GM19372 (cell line): ENCODE data around the gene AKAP7.

Experiments used
- ATAC-seq: cut with Tn5 transposase; IDR thresholded peaks from one replicate; pipeline ENCODE4 v1.9.1; 2021; ENCODE audit warnings: mild to moderate bottlenecking, low read depth, moderate library complexity; ENCODE audit not compliant: unreplicated experiment

Gene AKAP7

GRCh38 chr6:131132360-131132759, 2.9 kb upstream of the AKAP7 start:
- no peak for ATAC-seq

GRCh38 chr6:131134220-131134979, 867 bp upstream of the AKAP7 start:
- no peak for ATAC-seq

DNA sequence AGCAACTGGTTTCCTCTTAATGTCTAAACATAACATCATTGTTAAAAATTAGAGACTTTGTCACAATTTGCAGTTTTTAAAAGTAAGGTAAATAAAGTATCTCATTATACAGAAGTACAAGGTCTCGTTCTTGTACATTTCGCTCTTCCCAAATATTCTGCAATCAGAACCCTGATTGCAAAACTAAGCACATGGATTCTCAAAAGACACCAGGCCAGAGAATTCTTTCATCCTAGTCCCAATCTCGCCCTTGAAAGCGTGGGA, 355 bp upstream of the AKAP7 start:
- no peak for ATAC-seq

DNA sequence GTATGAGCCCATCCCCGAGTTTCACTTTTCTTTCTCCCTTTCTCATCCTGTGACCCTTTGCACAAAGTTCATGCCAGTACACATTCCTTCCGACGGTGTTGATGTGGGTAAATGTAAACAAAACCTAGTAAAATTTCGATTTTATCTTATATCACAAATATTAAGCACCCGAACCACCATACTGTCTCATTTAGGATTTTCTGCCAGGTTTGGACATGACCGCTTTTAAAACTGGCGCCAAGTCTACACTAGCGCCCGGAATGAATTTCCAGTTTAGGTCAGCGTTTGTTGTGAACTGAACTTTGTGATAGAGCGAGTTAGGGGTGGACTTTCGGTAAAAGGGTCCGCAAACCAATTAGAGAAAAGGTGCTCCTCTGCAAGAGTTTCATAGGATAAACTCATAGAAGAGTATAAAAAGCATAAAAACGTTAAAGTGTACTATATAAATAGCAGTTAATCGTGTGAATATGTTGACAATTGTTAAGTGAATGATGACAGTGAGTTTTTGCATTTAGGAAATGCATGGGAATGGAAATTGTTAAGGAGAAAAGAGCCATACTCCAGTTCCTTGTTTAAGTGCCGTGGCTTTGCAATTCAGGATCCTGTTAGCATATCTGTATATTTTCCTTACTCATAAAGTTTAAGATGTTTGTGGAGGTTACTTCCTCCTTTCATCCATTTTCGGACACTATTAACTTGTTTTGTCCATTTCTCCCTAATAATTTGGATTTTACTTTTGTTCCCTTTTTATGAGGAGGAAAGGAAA, 937 bp downstream of the AKAP7 start:
- ATAC-seq = no peak

GRCh38 chr6:131139599-131139998, 4.3 kb downstream of the AKAP7 start:
- no peak for ATAC-seq

GRCh38 chr6:131143319-131143718, 8.1 kb downstream of the AKAP7 start:
- no peak for ATAC-seq

DNA sequence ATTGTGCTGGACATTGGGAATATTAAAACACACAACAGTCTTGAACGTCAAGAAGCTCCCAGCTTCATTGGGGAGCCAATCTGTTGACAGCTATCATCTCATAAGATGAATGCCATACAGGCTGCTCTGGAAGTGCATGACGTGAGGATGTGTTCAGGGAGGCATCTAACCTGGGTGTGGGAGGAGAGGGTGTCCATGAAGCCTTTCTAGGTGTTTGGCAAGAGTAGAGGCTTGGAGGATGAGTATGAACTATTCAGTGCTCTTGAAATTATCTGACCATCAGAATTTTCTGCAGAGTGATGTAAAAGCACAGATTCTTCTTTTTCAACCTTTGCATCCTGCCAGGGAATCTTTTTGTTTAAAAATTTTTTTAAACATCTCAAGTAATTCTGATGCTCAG, 11.6 kb downstream of the AKAP7 start:
- ATAC-seq = no peak

GRCh38 chr6:131156411-131156810, 21.1 kb downstream of the AKAP7 start:
- ATAC-seq = no peak

- ATAC-seq = no peak
Observed at GRCh38 chr6:131159578-131159977, 24.3 kb downstream of the AKAP7 start.

DNA sequence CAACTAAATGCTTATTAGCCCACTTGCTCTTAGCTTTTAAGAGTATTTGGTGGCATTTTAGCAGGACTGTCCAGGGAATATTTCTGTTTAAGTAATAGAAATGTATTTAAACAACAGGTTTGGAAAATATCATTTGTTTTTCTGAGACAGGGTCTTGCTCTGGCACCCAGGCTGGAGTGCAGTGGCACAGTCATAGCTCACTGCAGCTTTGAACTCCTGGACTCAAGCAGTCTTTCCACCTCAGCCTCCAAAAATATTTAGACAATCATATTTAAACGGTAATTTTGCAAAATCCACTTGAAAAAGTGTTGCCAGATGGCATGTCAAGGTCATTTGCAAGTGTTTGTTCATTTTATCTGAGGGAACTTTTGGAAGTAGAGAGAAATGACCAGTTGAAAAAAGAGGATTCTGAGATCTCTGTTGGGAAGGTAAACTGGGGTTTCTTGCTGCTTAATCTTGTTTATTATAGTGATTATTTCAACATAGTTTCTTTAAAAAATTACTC, 25.0 kb downstream of the AKAP7 start:
- no peak for ATAC-seq

DNA sequence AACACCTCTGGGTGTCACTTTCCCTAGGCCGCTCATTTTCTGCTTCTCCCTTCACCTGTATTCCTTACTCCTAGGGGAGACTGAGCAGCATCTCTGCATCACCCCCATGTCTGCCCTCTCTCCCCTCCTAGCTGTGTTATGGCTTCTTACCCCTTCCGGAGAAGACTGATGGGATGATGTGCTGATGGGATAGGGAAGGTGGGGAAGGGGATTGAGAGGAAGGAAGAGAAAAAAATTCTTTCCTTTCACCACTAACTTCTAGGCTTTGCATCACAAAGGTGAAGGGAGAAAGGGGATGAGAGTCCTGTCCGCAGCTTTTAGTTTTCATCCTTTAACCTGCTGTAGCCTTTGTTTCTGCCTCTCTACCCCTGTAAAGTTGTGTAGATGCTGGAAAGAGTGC, 26.7 kb downstream of the AKAP7 start:
- ATAC-seq = no peak

- no peak for ATAC-seq
Observed at GRCh38 chr6:131163886-131164285, 28.6 kb downstream of the AKAP7 start.

DNA sequence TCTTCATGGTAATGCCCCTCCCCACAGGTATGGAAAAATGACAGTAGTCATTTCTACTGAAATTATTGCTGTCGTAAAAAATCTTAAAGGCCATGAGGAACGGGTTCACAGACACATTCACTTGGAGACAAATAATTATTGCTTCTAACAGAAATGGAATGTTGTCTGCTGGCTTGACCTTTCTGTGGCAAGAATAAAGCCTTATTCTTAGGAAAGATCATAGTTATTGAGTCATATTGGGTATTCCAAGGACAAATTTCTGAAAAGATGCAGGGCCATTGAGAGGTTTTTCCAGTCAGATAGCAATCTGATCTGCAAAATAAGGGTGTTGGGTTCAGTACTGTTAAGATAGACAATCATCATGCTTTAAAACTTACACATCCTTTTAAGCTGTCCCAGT, 29.2 kb downstream of the AKAP7 start:
- no peak for ATAC-seq

DNA sequence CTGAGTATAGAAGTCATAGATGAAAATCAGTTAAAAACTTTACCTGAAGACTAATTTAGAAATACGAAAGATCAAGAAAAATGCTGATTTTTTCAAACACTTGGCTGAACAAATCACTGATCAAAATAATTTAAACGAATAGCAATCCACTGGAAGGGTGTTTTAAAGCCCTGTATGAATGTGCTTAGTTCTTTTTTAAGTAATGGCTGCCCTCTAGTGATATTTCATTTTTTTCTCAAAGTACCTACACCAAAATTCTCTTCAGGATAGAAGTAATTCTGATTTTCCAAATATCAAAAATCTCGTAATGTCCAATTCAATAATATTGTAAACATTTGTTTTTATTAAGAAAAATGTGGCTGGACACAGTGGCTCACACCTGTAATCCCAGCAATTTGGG, 32.5 kb downstream of the AKAP7 start:
- ATAC-seq = no peak

DNA sequence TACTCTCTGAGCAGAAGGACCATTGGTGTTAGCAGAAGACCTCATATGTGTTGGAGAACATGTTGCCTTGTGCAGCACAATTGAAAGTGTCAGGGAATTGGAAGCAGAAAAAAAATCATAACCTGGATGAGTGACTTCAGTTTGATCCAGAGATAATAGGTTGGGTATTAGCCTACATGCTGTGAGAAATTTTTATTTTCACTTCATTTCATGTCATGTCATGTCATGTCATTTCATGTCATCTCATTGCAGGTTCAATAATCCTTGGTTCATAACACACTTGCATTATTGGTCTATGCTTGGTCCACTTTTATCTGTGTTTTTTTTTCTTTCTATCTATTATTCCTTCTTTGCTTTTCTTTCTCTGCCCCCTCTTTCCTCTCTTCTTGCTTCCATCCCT, 34.3 kb downstream of the AKAP7 start:
- ATAC-seq = no peak

GRCh38 chr6:131172222-131172621, 37.0 kb downstream of the AKAP7 start:
- no peak for ATAC-seq

- ATAC-seq = no peak
Observed at GRCh38 chr6:131173680-131174079, 38.4 kb downstream of the AKAP7 start.

- ATAC-seq = no peak
Observed at GRCh38 chr6:131175564-131175963, 40.3 kb downstream of the AKAP7 start.

DNA sequence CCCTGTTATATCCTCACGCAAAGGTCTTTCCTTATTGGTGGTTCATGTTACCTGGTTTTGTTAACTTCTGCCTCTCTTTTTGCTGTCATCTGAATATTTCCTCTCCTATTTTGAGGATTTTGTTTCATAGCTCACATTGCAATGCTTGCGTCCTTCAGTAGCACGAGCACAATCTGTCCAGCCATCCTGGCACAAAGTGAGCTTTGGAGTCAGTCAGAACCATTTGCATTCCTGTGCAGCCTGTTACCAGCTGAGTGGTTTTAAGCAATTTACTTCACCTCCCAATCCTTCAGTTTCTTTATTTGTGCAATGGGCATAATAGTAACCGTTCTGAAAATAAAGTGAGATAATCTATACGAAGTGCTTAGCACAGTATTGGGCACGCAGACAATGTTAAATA, 42.7 kb downstream of the AKAP7 start:
- no peak for ATAC-seq

GRCh38 chr6:131182991-131183425, 47.7 kb downstream of the AKAP7 start:
- ATAC-seq = no peak

DNA sequence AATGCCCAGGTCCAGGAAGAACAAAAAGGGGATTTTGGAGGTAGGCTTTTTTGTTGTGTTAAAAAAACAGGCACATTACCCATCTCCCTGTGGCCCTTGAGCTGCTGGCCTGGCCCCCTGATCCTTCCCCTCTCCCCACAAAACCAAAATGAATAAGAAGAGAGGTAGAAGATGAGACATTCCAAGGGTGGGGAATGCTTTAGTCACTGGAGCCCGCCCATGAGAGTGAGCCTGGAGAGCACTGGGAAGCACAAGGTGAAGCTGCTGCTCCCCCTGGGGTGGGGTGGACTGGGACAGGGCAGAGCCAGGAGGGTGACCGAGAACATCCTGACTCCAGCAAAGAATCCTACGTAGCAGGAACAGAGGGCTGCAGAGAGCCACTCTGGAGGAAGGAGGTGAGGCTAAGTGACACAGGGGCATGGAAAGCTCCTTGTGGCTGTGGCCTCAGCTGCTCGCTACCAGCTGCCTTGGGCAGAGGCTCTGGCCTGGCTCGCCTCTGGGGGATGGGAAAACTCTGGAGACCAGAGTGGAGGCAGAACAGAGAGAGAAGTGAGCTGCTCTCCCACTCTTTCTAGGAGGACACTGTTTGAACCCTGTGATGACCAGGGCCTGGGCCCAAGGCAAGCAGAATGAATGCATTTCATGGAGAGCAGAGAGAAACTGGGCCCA, 48.3 kb downstream of the AKAP7 start:
- ATAC-seq = no peak

DNA sequence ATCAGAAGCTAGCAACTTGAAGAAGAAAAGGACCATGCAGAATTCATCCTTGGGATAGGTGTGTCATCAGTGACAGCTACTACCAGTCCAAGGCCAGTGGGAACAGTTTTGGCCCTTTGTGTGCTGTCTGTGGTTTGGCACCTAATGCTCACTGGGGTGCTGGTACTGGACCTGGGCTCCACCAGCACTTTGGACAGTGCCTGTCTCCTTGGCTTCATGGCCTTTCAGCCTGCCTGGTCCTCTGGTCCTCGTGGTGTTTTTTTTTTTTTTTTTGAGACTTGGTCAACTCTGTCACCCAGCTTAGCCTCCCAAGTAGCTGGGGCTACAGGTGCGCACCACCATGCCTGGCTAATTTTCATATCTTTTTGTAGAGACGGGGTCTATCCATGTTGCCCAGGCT, 56.3 kb downstream of the AKAP7 start:
- no peak for ATAC-seq
